ENCODE data around the gene MRPS11.
"Not testable (repeated sequence)": the region's sequence is repeated elsewhere in the genome, so short reads cannot be mapped to it uniquely, and the experiment has no call there.

The MRPS11 gene

DNA sequence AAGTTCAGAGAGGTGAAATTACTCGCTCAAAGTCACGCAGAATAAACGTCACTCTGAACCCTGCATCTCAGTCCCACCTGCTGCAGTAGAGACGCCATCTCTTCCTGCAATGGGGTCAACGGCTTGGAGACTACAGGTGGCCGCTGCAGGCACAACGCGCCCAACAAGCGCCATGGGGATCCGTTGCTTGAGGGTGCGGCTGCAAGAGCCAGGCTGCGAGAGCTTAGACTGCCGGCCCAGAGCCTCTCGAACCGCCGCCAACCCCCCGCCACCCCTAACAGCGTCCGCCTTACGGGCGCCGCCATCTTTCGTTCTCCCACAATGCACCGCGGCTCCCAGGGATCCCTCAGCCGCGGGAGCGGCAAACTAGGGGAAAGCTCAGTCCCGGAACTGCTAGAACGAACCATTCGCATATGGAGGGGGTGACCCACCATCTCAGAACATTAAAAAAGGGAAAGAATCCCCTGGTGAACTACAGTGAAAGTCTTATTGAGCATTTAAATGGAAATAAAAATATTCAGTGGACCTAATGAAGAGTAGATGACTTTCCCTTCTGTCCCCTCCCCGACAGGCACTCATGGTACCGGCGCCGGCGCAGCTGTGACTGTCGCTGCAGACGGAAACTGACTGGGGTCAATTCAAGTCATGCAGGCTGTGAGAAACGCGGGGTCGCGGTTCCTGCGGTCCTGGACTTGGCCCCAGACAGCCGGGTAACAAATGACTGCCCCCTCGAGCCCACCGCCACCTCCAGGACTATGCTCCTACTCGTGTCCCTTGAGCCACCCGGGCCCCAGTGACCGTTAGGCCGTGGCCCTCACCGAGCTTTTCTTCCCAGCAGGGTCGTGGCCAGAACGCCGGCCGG lies at the start of gene MRPS11, which contains the start of gene MRPL46:
Gene MRPS11, plus strand, starts transcription at position 636 of the 862 bp plus-strand sequence. Its CDS starts 10 bp downstream, at position 646.
Gene MRPL46, minus strand, starts transcription at position 316 of the 862 bp plus-strand sequence. Its CDS starts 11 bp downstream, at position 305.
- peak; percentile 91 for DNase-seq (ENCODE audit: low spot score)

DNA sequence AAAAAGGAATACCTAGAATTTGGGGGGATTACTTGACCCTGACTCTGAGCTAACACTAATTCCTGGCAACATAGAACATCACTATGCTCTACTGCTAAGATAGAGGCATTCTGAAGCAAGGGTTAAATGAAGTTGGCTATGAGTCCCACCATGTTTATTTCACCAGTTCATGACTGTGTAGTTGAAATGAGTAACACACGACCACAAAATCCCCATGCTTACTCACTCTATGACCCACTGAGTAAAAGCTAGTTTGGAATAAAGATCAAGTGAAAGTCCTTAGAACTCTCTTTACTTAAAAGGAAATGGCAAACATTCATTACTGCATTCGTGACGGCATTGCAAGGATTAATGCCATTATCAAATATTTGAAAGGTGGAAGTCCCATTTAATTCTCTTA lies 47.7 kb upstream of the MRPS11 start:
- no peak for DNase-seq (ENCODE audit: low spot score)

DNA sequence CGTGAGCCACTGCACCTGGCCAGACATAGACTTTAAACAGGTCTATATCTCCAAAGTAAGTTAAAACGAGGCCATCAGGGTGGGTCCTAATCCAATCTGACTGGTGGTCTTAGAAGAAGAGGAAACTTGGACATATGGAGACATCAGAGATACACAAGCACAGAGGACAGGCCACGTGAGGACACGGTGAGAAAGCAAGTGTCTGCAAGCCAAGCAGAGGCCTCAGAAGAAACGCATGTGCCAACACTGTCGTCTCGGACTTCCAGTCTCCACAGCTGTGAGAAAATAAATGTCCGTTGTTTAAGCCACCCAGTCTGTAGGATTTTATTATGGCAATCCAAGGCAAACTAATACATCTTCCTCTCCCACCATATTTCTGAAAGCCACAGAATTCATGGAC lies 44.2 kb upstream of the MRPS11 start:
- DNase-seq (ENCODE audit: low spot score), result no peak

DNA sequence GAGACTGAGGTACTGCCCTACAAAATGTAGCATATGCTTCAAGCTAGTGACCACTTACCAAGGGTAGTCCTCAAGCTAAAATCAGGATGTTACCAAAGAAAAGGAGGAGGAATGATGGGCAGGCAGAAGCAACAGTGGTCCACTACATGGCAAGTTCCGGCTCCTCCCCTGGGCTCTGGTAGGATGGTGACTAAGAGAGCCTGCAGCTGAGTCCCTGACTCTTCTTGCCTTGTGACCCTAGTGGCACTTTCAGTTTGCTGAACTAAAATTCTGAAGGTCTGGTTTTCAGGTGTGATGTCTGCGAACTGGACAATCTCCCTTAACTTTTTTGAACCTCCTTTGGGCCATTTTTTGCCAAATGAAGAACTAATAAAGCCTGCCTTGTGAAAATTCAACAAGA lies 41.2 kb upstream of the MRPS11 start:
- DNase-seq (ENCODE audit: low spot score), result no peak

DNA sequence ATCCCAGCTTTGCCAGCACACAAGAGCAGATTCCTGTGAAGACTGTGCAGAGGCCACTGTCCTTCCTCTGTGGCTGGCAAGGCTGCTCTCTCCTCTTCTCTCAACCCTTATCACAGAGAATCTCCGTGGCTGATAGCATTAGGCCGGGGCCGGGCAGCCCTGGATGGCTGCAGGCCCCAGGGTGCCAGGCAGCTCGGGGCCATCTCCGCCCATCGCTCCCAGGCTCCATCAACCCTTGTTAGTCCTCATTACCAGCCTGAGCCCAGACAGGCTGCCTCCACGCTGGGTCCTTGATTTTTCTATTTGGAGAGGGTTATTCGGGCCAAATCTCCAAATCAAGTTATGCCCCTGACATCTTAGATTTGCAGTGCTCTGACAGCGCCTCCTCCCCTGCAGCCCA lies 39.5 kb upstream of the MRPS11 start:
- no peak for DNase-seq (ENCODE audit: low spot score)

DNA sequence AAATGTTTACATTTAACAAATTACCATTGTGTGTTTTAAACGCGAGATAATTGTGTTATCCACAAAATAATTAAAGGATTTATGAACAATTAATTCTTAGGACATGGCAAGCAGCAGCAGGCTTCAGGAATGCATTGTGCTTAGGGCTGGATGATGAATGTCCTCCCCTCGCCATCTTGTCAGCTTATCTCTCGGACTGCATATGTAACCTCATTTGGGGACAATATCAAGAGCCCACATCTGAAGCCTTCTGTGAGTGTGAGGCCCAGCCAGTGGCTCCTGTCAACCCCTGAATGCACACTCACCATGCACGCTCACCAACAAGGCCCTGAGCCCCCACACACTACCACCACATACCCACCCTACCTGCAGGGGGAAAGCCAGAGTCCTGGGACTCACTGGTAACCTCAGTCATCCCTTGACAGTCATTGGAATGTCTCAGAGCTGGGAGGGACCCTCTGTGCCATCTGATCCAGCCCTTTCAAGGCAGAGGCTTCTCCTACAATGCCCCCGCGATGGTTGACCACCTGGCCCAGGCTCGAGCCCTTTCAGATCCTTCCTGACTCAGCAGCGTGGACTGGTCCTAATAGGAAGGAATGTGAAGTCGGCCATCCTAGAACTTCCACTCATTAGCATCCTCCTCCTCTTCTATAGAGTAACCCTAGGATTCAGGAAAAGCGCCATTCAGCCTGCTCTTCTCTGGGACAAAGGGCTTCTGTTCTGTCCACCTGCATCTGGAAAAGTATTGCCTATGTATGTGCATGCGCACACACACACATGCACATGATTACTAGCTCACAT lies 38.5 kb upstream of the MRPS11 start:
- no peak for DNase-seq (ENCODE audit: low spot score)

DNA sequence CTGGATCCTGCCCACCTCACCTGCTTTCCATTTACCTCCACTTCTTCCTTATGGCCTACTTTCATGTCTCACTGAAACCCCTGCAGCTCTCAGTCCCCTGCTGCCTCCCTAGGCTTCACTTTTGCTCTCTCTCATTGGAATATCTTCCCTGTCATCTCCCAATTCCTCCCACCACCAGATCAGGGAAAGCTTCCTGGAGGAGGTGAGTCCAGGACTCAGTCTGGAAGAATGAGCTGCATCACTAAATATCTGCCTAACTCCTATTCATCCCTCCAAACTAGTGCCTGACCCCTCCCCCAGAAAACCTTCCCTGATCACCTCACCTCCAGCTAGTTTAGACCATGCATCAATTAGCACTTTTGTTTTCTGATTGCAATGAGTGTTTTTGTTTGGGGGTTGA lies 37.5 kb upstream of the MRPS11 start:
- DNase-seq (ENCODE audit: low spot score), result no peak

DNA sequence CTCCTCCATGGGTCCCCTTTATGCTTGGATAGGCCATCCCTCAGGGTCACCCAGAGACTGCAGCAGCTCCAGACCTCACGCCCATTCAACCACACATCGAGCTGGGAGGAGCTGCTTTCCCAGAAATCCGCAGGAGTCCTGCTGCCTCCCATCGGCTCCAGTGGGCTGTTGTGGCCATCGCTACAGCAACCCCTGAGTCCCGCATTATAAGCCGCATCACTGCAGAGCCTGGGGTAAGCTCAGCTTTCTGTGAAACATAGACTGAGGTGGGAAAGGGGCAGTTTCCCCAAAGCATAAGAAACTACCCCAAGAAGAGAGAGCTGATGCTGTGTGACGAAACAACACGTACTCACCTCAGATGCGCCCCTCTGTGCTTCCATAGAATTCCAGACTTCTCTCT lies 36.1 kb upstream of the MRPS11 start:
- no peak for DNase-seq (ENCODE audit: low spot score)

DNA sequence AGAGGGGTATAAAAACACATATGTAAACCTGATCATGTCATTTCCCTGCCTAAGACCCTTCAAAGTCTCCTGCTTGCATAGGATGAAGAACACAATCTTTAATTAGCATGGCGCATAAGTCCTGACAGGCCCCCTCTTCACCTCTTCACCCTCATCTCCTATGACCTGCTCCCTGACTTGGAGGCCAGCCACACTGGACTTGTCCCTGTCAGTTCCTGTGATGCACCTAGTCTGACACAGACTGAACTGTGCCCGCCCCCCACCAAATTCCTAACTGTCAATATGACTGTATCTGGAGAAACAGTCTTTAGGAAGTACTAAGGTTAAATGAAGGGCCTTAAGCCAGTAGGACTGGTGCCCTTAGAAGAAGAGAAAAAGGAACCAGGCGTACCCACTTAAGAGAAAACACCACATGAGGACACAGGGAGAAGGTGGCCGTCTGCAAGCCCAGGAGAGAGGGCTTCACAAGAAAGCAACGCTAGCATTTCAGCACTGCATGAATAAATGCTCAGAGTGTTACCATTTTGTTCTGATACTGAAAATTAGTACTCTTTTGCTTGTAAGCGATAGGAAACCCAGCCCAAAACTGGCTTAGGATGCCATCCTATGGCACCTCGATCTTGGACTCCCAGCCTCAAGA lies 34.3 kb upstream of the MRPS11 start:
- DNase-seq (ENCODE audit: low spot score), result no peak

DNA sequence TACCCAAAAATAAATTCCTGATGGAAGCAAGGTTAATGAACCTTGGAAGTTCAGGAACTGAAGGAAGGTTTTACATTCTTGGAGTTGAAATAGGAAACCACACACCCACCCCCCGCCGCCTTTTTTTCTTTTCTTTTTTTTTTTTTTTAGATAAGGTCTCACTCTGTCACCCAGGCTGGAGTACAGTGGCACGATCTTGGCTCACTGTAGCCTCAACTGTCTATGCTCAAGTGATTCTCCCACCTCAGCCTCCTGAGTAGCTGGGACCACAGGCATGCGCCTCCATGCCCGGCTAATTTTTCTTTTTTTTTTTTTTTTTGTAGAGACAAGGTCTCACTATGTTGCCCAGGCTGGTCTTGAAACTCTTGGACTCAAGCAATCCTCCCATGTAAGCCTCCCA lies 33.4 kb upstream of the MRPS11 start:
- DNase-seq (ENCODE audit: low spot score), result not testable (repeated sequence)

DNA sequence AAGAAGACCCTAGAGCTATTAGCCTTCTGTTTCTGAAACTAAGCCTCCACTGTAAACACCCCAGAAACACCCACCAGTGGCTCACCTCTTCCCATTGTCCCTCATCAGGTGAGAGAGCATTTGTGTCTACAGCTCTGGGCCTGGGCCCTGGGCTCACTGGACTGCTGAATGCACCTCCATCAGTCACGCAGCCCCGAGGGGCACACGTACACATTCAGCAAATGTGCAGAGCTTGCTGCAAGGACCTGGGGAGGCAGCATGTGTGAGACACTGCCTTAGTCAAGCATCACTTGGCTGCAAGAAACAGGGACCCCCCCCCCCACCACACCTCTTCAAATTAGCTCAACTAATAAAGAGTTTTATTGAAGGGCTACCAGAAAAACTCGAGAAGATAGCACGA lies 29.3 kb upstream of the MRPS11 start:
- no peak for DNase-seq (ENCODE audit: low spot score)

DNA sequence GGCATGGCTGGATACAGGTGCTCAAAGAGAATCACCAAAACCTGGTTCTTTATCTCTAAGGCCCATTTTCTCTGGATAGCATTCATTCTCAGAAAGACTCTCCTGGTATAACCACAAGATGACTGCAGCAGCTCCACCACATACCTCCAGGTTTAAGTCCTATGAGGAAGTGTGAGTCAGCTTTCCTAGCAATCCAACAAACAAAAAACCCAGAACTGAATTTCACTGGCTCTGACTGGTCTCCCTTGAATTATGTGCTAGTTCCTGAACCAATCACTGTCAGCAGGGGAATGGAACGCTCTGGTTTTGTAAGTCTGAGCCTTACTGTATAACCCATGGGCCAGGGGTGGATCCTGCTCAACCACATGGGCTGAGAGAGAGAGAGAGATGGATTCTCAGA lies 27.5 kb upstream of the MRPS11 start:
- no peak for DNase-seq (ENCODE audit: low spot score)

DNA sequence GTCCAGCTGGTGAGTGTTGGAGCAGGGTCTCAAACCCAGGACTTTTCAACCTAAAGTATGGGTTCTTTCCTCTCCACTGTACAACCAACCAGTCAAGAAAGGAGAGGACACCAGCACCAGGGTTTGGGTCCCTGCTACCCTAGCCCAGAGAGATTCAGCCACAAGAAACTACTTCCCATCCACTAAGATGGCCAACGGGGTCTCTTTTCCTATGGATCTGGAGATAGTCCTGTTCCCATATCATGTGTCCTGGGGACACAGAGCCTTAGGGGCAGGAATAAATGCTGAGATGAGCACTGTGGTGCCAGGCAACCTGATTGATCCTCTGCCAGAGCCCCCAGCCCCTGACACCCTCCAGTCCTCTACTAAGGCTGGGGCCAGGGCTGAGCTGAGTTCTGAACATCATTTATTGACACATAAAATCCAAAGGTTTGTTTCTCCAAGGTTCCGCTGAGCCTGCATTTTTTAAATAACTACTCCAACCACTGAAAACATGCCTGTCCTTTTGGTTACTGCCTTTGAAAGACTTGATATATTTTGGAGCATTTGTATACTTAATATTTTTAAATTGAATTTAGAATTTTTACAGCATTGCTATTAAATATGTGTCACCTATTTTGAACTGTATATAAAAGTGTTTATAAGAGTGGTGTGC lies 26.3 kb upstream of the MRPS11 start:
- DNase-seq (ENCODE audit: low spot score), result no peak

DNA sequence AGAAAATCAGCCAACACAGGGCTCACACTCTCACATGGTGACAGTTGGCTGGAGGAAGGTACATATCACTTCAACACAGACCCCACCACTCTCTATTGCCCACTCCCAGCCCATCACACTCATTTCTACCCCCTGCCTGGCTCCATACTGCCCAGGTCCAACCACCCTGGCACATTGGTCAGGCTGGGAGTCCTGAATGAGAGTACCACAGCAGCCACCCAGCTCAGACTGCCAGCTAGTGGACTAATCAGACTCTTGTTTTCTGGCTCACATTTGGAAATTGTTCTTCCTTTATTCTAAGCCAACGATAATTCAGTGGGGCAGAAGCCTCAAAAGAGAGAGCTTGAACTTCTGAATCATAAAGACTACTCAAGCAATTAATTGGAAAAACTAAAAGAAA lies 20.3 kb upstream of the MRPS11 start:
- DNase-seq (ENCODE audit: low spot score), result no peak

DNA sequence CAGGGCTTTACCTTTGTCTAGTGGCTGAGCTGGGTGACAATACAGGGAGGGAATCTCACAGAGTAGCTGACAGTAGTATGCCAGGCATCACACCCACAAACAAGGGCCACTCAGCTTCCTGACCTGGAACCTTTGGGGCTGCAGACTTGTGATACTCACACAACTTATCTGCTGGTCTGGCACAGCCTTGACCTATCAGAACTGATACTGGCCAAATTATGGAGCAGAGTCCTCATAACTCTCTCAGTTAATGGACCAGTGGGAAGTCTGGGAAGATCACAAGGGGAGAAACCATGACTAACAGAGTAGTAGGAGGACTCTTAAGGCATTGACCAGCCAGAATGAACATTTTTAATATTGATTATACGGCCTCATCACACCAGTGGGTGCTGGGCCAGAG lies 19.8 kb upstream of the MRPS11 start:
- DNase-seq (ENCODE audit: low spot score), result no peak

DNA sequence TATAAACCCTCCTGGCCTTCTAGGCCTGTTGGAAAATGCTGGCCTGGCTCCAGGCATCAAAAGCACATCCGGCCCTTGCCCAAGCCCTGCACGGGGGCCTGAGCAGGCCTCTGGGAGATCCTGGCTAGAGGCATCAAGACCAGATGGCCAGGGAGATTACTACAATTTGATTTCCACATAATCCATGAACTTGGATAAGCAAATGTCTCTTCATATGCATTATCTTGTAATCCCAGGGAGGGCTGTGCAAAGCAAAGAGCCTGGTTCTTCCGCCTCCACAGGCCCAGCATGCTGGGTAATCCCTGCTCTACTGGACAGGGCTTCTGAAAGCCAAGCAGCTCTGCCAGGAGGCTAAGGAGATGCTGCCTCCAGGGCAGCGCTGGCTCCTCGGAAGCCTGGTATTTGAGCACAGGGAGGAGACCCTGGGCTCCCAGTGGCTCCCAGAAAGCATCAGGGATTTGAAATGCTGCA lies 18.5 kb upstream of the MRPS11 start:
- no peak for DNase-seq (ENCODE audit: low spot score)

DNA sequence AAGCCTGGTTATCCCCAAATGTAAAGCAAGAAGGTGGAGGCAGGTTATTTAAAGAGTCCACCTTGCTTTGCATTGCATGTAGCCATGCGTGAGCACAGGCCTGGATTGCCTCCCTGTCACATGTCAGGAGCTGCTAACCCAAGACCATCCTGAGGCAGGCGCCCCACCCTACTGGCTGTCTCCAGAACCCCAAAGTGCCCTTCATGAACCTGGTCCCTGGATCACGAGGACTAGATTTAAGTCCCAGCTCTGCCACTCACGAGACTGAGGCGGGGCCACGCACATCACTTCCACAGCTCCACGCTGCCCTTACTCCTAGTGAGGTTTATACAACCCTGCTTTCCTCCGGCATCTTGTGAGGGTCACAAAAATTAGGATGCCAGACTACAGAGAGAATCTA lies 17.9 kb upstream of the MRPS11 start:
- no peak for DNase-seq (ENCODE audit: low spot score)

DNA sequence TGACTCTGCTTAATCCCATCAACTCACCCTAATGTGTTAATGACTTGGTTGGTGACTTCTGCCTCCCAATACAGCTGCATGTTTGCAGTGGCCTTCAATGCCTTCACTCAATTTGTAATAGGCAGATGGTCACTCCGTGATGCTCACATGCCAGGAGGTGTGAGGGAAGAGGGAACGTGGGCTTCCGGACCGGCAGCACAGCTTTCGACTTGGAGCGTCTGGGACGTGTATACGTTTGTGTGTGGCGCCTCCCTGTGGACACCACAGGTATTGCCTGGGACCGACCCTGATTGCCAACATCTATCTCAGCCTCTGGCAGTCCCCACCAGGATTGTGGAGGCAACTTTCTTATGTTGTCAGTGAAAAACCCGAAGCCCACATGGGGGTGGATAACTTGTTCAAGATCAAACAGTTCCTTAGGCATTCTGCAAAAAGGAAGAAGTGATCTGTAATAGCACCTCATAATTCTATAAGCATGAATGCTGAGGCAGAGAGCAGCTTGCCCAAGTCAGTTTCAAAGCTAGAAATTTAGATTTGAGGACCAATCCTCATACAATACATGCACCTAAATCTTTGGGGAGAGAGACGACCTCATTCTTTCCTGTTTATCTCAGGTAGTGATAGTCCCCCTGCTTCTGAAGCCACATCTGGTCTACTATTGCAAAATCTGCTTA lies 17.2 kb upstream of the MRPS11 start:
- DNase-seq (ENCODE audit: low spot score), result peak; percentile 28

DNA sequence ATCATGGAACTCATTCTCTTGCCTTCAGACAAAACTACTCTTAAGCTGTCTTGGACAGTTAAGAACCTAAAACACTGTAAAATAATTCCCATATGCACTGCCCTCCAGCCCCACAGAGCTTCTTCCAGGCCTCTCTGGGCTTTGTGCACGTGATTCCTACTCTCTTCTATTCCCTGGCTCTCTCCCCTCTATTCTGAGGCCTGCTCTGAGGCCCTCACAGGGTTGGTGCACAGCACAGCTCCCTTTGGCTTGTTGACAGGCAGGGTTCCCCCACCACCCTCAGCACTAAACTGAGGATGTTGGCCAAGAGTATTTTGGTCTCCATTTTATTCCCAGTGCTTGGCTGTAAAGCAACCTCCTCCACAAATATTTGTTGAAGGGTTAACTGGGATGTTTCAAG lies 13.9 kb upstream of the MRPS11 start:
- DNase-seq (ENCODE audit: low spot score), result no peak

DNA sequence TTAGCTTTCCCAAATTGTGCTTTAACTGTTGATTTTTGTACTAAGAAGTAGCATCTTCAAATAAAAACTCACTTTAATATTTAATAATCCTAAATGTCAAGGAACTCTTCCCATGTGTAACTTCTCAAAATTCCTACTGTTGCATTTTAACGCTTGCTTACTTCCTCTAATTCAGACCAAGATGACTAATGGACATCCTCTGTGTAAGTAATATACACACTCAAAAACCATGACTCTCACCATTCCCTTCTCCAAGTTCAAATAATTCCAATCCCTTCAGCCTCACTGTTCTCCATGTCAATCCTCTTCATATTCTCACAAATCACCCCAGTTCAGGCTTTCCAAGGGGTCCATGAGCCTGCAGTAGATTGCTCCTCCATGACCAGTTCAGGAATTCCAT lies 13.3 kb upstream of the MRPS11 start:
- no peak for DNase-seq (ENCODE audit: low spot score)

All from CD4-positive, alpha-beta T cell treated with Interleukin-2 at 100 ng/mL for 4 hours (primary cell).